K562 (cell line): Measurements from ENCODE around the gene NPIPA5.
"Not testable (repeated sequence)": the region's sequence is repeated elsewhere in the genome, so short reads cannot be mapped to it uniquely, and the experiment has no call there.

Experiments
- MXI1 ChIP-seq: IDR thresholded peaks from 2 replicates; pipeline ENCODE4 v1.6.1; 2011; ENCODE audit warnings: low read depth, mild to moderate bottlenecking, improper control_type of control experiment, low read length
- THRAP3 ChIP-seq: fragments of 450-650 bp; IDR thresholded peaks from 2 replicates; pipeline ENCODE4 v1.6.1; 2016; ENCODE audit warnings: mild to moderate bottlenecking, inconsistent platforms, borderline replicate concordance
- ZBTB17 ChIP-seq: fragments of 450-650 bp; formaldehyde crosslinking; IDR thresholded peaks from 2 replicates; pipeline ENCODE4 v1.4.0; 2020; ENCODE audit warnings: mild to moderate bottlenecking
- TF ChIP-seq, protein P1 (sequence below), 2 experiments: IDR thresholded peaks; 2 replicates each; pipeline ENCODE4 v1.6.1; 2012; ENCODE audit warnings: improper control_type of control experiment in 2 of 2, low read depth in 2 of 2, low read length in 2 of 2, borderline replicate concordance in 1 of 2

DNA sequence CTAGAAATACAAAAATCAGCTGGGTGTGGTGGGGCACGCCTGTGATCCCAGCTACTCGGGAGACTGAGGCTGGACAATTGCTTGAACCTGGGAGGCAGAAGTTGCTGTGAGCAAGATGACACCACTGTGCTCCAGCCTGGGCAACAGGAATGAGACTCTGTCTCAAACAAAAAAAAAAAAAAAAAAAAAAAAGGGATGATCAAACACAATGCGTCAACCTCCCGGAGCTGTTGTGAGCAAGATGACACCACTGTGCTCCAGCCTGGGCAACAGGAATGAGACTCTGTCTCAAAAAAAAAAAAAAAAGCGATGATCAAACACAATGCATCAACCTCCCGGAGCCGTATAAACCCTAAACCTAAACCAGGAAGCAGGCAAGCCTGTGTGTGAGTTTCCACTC, 20.6 kb downstream of the NPIPA5 start:
- TF ChIP-seq, protein P1, sequence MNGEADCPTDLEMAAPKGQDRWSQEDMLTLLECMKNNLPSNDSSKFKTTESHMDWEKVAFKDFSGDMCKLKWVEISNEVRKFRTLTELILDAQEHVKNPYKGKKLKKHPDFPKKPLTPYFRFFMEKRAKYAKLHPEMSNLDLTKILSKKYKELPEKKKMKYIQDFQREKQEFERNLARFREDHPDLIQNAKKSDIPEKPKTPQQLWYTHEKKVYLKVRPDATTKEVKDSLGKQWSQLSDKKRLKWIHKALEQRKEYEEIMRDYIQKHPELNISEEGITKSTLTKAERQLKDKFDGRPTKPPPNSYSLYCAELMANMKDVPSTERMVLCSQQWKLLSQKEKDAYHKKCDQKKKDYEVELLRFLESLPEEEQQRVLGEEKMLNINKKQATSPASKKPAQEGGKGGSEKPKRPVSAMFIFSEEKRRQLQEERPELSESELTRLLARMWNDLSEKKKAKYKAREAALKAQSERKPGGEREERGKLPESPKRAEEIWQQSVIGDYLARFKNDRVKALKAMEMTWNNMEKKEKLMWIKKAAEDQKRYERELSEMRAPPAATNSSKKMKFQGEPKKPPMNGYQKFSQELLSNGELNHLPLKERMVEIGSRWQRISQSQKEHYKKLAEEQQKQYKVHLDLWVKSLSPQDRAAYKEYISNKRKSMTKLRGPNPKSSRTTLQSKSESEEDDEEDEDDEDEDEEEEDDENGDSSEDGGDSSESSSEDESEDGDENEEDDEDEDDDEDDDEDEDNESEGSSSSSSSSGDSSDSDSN (IDR thresholded peaks at IDR 0.05; ENCODE audit: borderline replicate concordance in 1 of 2, low read depth in 2 of 2, low read length in 2 of 2), result not testable (repeated sequence)
- not testable (repeated sequence) for TF ChIP-seq THRAP3; MXI1; ZBTB17 (CRISPR knock-in tag)
